HL-60 (cell line): ENCODE results near the gene TENM4.

ENCODE experiments used
- DNase-seq, 2 experiments: peaks; one replicate each; pipeline ENCODE4 v3.0.0-alpha.2; 2010 to 2020; ENCODE audit warnings: low read depth in 1 of 2, low spot score in 1 of 2
- H3K27ac ChIP-seq: fragments of 250-450 bp; sonication (Bioruptor Pico); replicated peaks from 2 replicates; pipeline ENCODE4 v1.5.1; 2020; ENCODE audit warnings: mild to moderate bottlenecking, moderate library complexity
- H3K27me3 ChIP-seq: fragments of 250-450 bp; sonication (Bioruptor Pico); 2 replicates; pipeline ENCODE4 v1.5.1; 2021; ENCODE audit warnings: mild to moderate bottlenecking, moderate library complexity; ENCODE audit not compliant: insufficient read depth, poor library complexity, severe bottlenecking
- H3K4me3 ChIP-seq: replicated peaks from 2 replicates; pipeline ENCODE4 v1.5.1; 2011; ENCODE audit warnings: mild to moderate bottlenecking, control low read depth, low read length; ENCODE audit not compliant: insufficient read depth
- CTCF ChIP-seq: IDR thresholded peaks from one replicate; pipeline ENCODE4 v1.5.1; 2011; ENCODE audit warnings: low read length, control low read depth, inconsistent platforms; ENCODE audit not compliant: insufficient read depth
- GABPA ChIP-seq: IDR thresholded peaks from 2 replicates; pipeline ENCODE4 v1.6.1; 2012; ENCODE audit warnings: low read depth
- POLR2AphosphoS5 ChIP-seq: IDR thresholded peaks from 2 replicates; pipeline ENCODE4 v1.6.1; 2012; ENCODE audit warnings: low read depth
- REST ChIP-seq: IDR thresholded peaks from 2 replicates; pipeline ENCODE4 v1.6.1; 2012; ENCODE audit warnings: low read depth; ENCODE audit not compliant: insufficient replicate concordance
- SPI1 ChIP-seq: IDR thresholded peaks from 2 replicates; pipeline ENCODE4 v1.6.1; 2012; ENCODE audit warnings: low read depth, mild to moderate bottlenecking, borderline replicate concordance

The TENM4 gene

DNA sequence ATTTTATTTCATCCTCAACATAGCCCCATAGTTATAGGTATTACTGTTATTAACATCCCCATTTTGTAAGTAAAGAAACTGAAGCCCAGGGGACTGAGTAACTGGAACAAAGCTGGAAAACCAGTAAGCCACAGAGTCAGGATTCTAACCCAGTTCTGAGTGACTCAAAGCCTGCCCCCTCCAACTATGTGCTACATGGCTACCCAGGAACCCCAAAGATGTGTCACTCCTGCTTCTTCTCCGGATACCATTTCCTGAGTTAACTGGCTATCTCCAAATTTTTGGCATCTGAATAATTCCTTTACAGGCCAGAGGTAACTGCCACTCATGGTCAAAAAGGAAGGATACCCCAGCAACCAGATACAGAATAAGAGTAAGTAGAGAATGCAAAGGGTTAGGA lies 43.6 kb downstream of the TENM4 start:
- DNase-seq, result no peak
- H3K27ac ChIP-seq, result no peak overlapping the region

GRCh38 chr11:79396674-79397073 lies 44.2 kb downstream of the TENM4 start:
- TF ChIP-seq SPI1, result 0 out of 2 replicates have a peak, but pooled peaks have one; percentile 4
- TF ChIP-seq POLR2AphosphoS5, result no peak
- Histone ChIP-seq H3K4me3 (no peak overlapping the region), H3K27ac (no peak overlapping the region), H3K27me3 (no peaks in the 10 kb centered on the region)
- no peak for DNase-seq

More for the DNA sequence above, 43.6 kb downstream of the TENM4 start:
- TF ChIP-seq CTCF (no peak), GABPA (no peak), REST (no peak), POLR2AphosphoS5 (no peak), SPI1 (no peak)
- no peak overlapping the region for H3K4me3 ChIP-seq
- no peaks in the 10 kb centered on the region for H3K27me3 ChIP-seq

GRCh38 chr11:79396001-79396400 lies 44.8 kb downstream of the TENM4 start:
- Histone ChIP-seq H3K27ac (no peak overlapping the region), H3K27me3 (no peaks in the 10 kb centered on the region), H3K4me3 (no peak overlapping the region)
- no peak for TF ChIP-seq CTCF
- TF ChIP-seq SPI1, result no peak
- TF ChIP-seq REST, result no peak
- TF ChIP-seq GABPA, result no peak
- no peak for TF ChIP-seq POLR2AphosphoS5
- no peak for DNase-seq

DNA sequence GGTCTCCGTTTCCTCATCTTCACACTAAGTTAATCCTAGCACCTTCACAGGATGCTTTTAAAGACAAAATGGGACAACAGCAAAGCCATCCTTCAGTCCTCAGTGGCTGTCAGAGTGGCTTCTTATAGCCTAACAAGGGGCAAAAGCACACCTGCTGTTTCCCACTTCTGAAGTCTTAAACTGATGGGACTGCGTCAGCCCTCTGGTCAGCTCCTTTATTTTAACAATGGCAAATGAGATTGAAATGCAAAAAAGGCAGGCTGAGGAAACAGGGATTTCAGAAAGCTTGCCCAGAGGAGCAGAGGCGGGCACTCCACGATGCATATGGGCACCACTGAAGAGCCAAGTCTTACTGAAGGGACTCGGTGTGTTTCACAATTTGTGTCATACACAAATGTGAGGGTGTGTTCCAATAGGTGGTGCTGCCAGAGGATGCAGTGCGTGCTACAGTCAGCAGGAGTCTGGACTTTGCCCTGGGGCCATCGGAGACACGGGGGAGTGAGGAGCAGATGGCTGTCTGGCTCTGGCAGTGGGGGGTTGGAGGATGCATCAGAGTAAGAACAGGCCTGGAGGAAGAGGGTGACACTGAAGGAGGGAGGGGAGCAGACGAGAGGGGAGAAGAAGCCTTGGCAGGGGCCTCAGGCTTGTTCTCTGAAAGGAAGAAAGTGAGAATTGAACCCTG lies 47.3 kb downstream of the TENM4 start:
- no peak for DNase-seq
- Histone ChIP-seq H3K4me3 (no peak overlapping the region), H3K27ac (no peak overlapping the region), H3K27me3 (no peaks in the 10 kb centered on the region)
- no peak for TF ChIP-seq GABPA
- TF ChIP-seq SPI1, result no peak
- no peak for TF ChIP-seq POLR2AphosphoS5
- no peak for TF ChIP-seq REST
